Measurements from ENCODE around the gene CD1E.
"Not testable (repeated sequence)": the region's sequence is repeated elsewhere in the genome, so short reads cannot be mapped to it uniquely, and the experiment has no call there.

Gene CD1E

DNA sequence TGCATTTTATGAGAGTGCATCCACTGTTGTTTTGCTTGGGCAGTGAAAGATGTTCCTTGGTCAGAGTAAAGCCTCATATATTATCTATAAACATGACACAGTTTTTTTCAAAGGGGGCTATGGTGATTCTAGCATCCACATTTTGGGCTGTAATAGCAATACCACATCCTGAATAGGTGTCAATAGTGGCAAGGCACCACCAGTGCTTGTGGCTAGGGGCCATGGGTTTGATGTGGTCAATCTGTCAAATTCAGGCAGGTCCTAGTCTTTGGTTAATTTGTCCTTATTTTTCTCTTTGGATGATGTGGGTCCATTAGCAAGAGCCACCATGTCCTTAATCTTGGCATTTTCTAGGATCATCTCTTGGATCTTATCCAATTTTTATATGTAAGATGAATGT, 13.1 kb downstream of the CD1E start:
- no peak for DNase-seq

DNA sequence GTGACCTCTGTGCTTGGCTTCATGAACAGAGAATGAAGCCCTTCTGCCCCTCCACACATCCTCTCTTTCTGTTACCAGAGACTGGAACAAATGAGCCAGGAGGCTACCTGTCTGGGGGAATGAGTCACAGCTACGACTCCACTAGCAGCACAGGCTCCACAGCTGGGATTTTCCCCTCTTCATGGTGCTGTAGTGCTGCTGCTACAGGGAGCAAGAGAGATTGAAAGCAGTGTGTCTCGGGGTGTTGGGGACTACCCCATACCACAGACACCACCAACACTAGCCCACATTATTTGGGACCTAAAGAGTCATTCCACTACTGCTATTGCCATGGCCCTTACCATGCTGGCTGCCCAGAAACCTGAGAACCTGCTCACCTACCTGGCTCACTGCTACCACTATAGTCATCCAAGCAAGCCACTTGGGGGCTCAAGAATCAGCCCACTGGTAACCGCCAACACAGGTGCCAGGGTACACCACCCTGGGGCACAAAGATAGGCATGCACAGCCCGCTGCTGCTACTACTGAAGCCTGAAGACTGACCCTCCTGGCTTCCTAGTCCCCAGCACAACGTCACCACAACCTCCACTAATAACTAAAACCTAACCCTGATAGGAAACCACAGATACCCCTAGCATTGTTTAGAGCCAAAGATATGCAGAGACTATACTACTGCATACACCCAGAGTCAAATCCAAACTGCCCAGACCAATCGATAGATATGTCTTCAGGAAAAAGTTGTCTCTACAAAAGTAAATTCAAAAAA, 17.7 kb downstream of the CD1E start:
- DNase-seq = no peak

DNA sequence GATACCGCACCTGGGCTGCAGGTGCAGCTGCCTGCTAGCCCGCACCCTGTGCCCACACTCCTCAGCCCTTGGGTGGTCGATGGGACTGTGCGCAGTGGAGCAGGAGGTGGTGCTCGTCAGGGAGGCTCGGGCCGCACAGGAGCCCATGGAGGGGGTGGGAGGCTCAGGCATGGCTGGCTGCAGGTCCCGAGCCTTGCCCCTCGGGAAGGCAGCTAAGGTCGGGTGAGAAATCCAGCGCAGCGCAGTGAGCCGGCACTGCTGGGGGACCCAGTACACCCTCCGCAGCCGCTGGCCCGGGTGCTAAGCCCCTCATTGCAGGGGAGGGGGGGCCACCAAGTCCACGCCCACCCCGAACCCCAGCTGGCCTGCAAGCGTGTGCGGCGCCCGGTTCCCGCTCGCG, 20.4 kb downstream of the CD1E start:
- not testable (repeated sequence) for DNase-seq

DNA sequence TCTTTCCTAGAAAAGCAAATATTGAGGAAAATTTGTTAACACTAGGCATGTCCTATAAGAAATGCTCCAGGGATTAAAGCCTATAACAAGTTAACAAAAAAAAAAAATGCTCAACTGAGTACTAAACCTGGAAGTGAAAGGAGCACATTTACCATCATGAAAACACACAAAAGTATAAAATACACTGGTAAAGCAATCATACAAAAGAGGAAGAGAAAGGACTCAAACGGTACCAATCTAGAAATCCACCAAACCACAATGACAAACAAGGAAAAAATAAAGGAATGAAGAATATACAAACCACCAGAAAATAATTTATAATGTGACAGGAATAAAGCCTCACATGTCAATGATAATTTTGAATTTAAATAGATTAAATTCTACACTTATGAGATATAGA, 21.2 kb downstream of the CD1E start:
- DNase-seq = no peak

DNA sequence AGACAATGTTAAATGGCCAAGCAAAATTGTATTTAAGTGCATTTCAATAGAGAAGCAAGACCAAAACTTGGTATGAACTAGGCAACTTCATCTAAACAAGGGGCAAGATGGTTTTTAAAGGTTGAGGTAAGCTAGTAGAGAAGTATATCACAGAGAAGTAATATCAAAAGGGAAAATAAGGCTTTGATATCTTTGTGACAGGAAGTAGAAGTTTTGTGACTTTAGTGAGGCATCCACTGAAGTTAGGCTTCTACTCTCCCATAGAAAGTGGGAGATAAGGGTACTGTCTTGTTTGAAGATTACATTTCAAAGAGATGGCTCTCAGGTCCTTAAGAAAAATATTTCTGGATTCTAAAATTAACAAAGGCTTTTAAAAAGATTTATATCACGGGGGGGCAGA, 36.6 kb downstream of the CD1E start:
- no peak for DNase-seq

DNA sequence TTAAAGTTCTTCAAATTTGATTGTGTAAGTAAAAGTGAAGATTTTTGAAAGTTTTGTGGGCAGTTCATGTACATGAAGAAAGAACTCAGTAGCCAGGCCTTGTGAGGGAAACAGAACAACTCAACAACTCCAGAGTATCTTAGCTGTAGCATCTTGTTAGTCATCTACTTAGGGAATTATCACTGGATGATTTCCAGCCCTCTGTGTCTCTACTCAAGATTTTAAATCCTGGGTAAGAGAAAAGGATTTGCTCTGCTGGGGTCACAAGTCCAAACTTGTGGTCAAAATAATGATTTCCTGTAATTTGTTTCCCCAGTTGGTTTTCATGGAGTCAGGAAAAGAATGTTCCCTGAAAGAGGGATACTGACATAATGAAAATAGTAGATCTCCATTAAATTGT, 37.4 kb downstream of the CD1E start:
- no peak for DNase-seq

DNA sequence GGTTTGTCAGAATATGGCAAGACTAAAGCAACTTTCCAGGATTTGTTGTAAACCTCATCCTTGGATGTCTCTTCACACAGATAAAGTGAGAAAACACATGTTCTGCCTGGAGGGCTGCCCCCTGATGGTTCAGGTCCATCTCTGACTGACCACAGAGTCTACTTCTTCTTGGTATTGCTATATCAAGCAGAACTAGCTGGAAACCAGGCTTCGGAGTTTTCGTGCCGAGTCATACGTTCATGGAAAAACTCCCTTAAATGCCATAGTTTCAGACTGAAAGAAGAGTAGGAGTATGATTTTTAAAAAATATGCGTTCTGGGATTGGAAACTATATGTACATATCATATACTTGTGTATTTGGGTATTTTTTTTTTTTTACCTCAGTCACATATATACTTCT, 39.8 kb downstream of the CD1E start:
- DNase-seq = no peak

DNA sequence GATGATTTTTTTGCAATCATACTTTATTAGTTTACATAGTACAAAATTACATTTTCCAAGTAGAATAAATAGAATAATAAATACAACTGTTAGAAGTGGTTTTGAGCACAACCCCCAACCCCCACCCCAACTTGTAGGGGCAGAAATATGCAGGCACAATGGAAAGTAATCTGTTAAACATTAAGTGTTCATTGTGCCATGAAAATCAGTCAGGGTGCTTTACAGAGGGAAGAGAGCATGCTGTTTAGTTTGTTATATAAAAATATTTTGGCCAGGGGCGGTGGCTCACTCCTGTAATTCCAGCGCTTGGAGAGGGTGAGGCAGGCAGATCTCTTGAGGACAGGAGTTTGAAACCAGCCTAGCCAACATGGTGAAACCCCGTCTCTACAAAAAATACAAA, 43.0 kb downstream of the CD1E start:
- no peak for DNase-seq

DNA sequence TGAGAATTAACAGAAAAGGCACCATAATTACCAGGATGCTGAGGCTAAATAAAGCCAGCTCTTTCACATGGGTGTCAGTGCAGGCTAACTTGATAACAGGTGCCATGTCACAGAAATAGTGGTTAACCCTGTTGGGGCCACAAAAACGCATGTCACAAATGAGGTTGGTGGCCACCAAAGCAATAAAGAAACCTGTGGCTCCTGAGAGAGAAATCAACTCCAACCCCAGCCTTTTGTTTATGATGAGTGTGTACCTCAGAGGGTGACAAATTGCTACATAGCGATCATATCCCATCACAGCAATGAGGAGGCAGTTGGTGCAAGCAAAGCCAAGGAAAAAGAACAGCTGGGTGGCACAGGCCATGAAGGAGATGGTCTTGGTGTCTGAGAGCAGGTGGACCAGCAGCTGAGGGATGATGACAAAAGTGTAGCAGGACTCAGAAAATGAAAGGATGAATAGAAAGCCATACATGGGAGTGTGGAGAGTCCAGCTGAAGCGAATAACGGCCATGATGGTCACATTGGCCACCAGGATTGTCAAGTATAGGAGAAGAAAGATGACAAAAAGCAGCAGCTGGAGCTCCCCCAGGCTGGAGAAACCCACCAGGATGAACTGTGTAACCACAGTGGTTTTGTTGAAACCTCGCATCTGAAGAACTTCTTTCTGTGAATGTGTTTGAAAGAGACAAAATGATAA, 45.3 kb downstream of the CD1E start, which contains the start of gene OR10T2:
OR10T2 (minus strand) TSS at position 649 of the 697 bp plus-strand sequence; CDS start at position 649, 0 bp downstream.
- DNase-seq = no peak

DNA sequence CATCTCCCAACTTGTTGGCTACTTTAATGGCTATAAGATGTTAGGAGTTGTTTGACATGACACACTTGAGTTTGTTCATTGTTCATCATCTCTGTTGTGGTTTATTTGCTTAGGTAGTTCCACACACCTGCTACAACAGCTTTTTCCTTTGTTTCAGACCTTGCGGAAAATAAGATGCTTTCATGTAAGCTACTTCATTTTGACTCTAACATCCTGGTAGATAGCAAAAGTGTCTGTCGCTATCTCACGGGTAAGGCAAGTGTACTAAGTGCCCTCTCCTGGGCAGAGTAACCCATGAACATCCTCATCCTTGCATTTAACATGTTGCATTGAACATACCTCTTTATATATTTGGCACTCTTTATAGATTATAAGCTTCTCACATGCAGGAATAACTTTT, 47.2 kb downstream of the CD1E start:
- DNase-seq = no peak

DNA sequence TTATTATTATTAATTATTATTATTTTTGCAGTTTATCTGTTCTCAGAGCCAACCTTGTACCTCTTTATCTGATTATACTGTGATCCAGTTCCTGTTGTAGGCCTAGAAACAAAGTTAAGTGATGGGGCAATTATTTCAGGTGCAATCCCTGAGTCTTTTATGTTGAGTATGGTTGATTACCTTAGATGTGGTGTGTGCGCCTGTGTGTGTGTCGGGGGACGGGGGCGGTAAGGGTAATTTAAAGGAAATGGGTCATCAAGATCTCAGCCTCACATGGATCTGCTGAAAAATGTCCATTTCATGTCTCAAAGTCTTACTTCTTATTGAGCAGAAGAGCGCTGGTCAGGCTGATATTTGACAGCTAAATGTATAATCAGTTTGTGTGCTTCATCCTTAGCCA, 53.4 kb downstream of the CD1E start:
- no peak for DNase-seq

Measured in DMS79 treated with DMSO at 0.1 percent for 48 hours (cell line).